B cell (primary cell): Measurements from ENCODE around the gene TMEM143. TPM values are rescaled to one million over a fixed set of nuclear protein-coding genes. Genes with fewer than 3 reads are reported as not detected.

Experiments used
- ATAC-seq: fragments of 200-7000 bp; cut with Tn5 transposase; one replicate; pipeline ENCODE4 v1.10.0; 2021; ENCODE audit warnings: low read depth, mild to moderate bottlenecking, moderate number of reproducible peaks, moderate library complexity
- CTCF ChIA-PET: fragments of 350-600 bp; sonication (Branson Sonifier 250); formaldehyde crosslinking; loops from one replicate; lab custom pipeline; 2021; ENCODE audit warnings: antibody characterized with exemption, inconsistent platforms; lab: Charles Lee
- POLR2A ChIA-PET: fragments of 350-600 bp; sonication (Branson Sonifier 250); formaldehyde crosslinking; loops from one replicate; lab custom pipeline; 2021; ENCODE audit warnings: antibody characterized with exemption; lab: Charles Lee
- DNase-seq: peaks from one replicate; pipeline ENCODE4 v3.0.0; 2013
- H2AFZ ChIP-seq: 2 replicates; pipeline ENCODE4 v1.6.1; 2012; ENCODE audit warnings: mild to moderate bottlenecking, low read depth, low read length; ENCODE audit not compliant: insufficient read depth, poor library complexity, severe bottlenecking
- H3K27ac ChIP-seq, 2 donors: 1 replicate in 1 of 2; 2 replicates in 1 of 2; pipeline ENCODE4 v1.5.1; 2012 to 2013; ENCODE audit warnings: low read length in 2 of 2, mild to moderate bottlenecking in 2 of 2, moderate library complexity in 1 of 2
- H3K27me3 ChIP-seq, 4 experiments: fragments of 200-600 bp in 1 of 4; sonication (generic) in 1 of 4; replicated peaks in 1 of 4; 1 replicate in 2 of 4; 2 replicates in 2 of 4; pipeline versions ENCODE4 v1.6.1 to v1.7.0; 2013 to 2016; ENCODE audit warnings: low read length in 3 of 4, mild to moderate bottlenecking in 2 of 4, mixed read lengths in 1 of 4, moderate library complexity in 1 of 4; ENCODE audit not compliant: insufficient read depth in 4 of 4, control insufficient read depth in 3 of 4; ENCODE audit errors: control extremely low read depth in 1 of 4
- H3K36me3 ChIP-seq, 2 experiments: replicated peaks in 1 of 2; 1 replicate in 1 of 2; 2 replicates in 1 of 2; pipeline versions ENCODE4 v1.6.1 to v1.7.1; 2013; ENCODE audit warnings: low read length in 1 of 2; ENCODE audit not compliant: insufficient read depth in 2 of 2, control insufficient read depth in 1 of 2; ENCODE audit errors: control extremely low read depth in 1 of 2, extremely low read depth in 1 of 2
- H3K4me1 ChIP-seq, 2 donors: fragments of 200-600 bp in 1 of 2; sonication (generic) in 1 of 2; 1 replicate in 1 of 2; 2 replicates in 1 of 2; pipeline versions ENCODE4 v1.5.1 to v1.6.1; 2013 to 2017; ENCODE audit warnings: low read length in 2 of 2; ENCODE audit not compliant: control insufficient read depth in 2 of 2, insufficient read depth in 2 of 2
- H3K4me2 ChIP-seq: replicated peaks from 2 replicates; pipeline ENCODE3; 2012; ENCODE audit warnings: mild to moderate bottlenecking, low read depth, low read length; ENCODE audit not compliant: poor library complexity, severe bottlenecking
- H3K4me3 ChIP-seq, 5 experiments: fragments of 200-600 bp in 1 of 5; sonication (generic) in 1 of 5; 1 replicate in 3 of 5; 2 replicates in 2 of 5; pipeline versions ENCODE4 v1.5.1 to v1.7.0; 2011 to 2016; ENCODE audit warnings: low read length in 4 of 5, mild to moderate bottlenecking in 4 of 5, low read depth in 2 of 5, control low read depth in 1 of 5, moderate library complexity in 1 of 5; ENCODE audit not compliant: insufficient read depth in 1 of 5; ENCODE audit errors: control extremely low read depth in 1 of 5, extremely low read depth in 1 of 5
- H3K79me2 ChIP-seq: fragments of 200-600 bp; sonication (generic); one replicate; pipeline ENCODE4 v1.6.0; 2016; ENCODE audit warnings: low read length; ENCODE audit not compliant: control insufficient read depth, insufficient read depth
- H3K9ac ChIP-seq: fragments of 200-600 bp; sonication (generic); 2 replicates; pipeline ENCODE4 v1.6.1; 2017; ENCODE audit warnings: mild to moderate bottlenecking, low read length, moderate library complexity
- H3K9me3 ChIP-seq, 3 donors: one replicate each; pipeline versions ENCODE4 v1.6.1 to v1.7.1; 2013; ENCODE audit warnings: low read length in 2 of 3; ENCODE audit not compliant: control insufficient read depth in 2 of 3, insufficient read depth in 1 of 3; ENCODE audit errors: control extremely low read depth in 1 of 3
- H4K20me1 ChIP-seq: 2 replicates; pipeline ENCODE4 v1.6.0; 2012; ENCODE audit warnings: mild to moderate bottlenecking, low read length; ENCODE audit not compliant: insufficient read depth, control insufficient read depth, poor library complexity, severe bottlenecking
- H3K27ac Mint-ChIP-seq: one replicate; pipeline ENCODE4 v1.8.0; 2021; ENCODE audit warnings: mixed read lengths
- H3K27me3 Mint-ChIP-seq: one replicate; pipeline ENCODE4 v1.8.0; 2021; ENCODE audit warnings: mixed read lengths
- H3K4me1 Mint-ChIP-seq: one replicate; pipeline ENCODE4 v1.8.0; 2021; ENCODE audit warnings: mixed read lengths
- H3K4me3 Mint-ChIP-seq: one replicate; pipeline ENCODE4 v1.8.0; 2021; ENCODE audit warnings: mixed read lengths
- H3K9me3 Mint-ChIP-seq: one replicate; pipeline ENCODE4 v1.8.0; 2022; ENCODE audit warnings: mixed read lengths; ENCODE audit not compliant: insufficient read depth
- EZH2 ChIP-seq: IDR thresholded peaks from 2 replicates; pipeline ENCODE4 v1.6.1; 2012; ENCODE audit warnings: borderline replicate concordance, low read depth, mild to moderate bottlenecking, moderate library complexity, low read length; ENCODE audit not compliant: insufficient read depth, poor library complexity, severe bottlenecking
- WGBS: methylation state at CpG from one replicate; pipeline ENCODE4 v1.1.5; 2013; ENCODE audit warnings: missing lambda C conversion rate; ENCODE audit not compliant: insufficient coverage; 5-methylcytosine and 5-hydroxymethylcytosine counted together
- intact Hi-C: fragments of 100-400 bp; cut with micrococcal nuclease; formaldehyde crosslinking; loops from one replicate; pipeline ENCODE4 v1.10.0; 2022
- polyA plus RNA-seq: library from polyadenylated mRNA; depleted of rRNA; stranded (reverse); fragments of >200 nt; gene quantifications from 2 replicates; pipeline ENCODE4 v1.2.3, GENCODE V29; 2012
- total RNA-seq, 2 donors: library from RNA; stranded (reverse); fragments of 120-200 nt in 1 of 2; gene quantifications; 1 replicate in 1 of 2; 2 replicates in 1 of 2; pipeline versions ENCODE4 v1.2.3 to v1.2.4, GENCODE V29; 2013 to 2022
- TF ChIP-seq, protein P1 (sequence below): fragments of 200-600 bp; IDR thresholded peaks from one replicate; pipeline ENCODE4 v1.8.0; 2022; ENCODE audit warnings: antibody characterized with exemption, mild to moderate bottlenecking

The TMEM143 gene
- total and polyA plus RNA-seq, 2 donors (not counting 1 experiment from before 2014, with no cell fraction given) = 30.0 to 34.3 TPM

DNA sequence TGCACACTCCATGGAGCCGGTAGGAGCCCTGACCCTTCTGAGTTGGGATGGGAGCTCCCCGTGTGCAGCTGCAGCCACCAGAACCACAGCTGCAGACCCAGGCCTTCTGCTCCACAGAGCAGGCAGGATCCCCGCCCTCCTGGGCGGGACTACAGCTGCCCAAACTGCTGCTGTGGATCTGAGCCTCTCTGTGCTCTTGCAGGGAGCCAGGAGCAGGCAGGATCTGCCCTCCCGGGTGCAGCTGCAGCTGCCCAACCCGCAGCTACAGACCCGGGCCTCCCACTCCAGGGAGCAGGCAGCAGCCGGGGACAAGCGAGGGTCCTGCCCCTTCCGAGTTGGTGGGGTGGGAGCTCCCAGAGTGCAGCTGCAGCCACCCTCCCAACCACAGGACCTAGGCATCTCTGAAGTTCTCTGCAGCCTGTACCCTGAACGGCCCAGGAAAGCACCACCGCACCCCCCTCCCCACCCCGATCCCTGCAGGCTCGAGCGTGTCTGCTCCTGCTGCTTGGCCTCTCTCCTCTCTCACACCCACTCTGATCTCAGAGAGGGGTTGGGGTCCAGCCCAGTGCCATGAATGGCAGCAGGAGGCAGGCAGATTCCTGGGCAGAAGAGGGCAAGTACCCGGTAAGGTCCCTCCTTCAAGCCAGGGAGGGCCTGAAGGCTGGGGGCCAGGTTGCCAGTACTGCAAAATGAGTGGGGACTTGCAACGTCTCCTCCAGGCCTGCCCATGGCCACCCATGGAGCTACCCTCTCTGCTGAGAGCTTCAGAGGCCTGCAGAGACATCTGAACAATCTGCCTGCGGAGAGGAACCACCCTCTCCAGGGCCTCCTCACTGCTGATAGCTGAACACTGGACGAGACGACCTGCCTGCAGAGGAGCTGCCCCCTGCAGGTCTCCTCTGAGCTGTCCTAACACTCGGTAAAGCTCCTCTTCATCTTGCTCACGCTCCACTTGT, 54.8 kb downstream of the TMEM143 start:
- H3K27me3 ChIP-seq = no peaks in the 10 kb centered on the region
- H2AFZ ChIP-seq = no peak overlapping the region
- ChIA-PET CTCF (interaction anchor here (0.6 to 1.2 kb wide), 5 partner anchors 8 to 1544 kb away, joined by 3 read pairs; no protein-coding TSS in a partner anchor), POLR2A (no interaction called here)
- no peaks in the 10 kb centered on the region for H3K36me3 ChIP-seq
- TF ChIP-seq, protein P1, sequence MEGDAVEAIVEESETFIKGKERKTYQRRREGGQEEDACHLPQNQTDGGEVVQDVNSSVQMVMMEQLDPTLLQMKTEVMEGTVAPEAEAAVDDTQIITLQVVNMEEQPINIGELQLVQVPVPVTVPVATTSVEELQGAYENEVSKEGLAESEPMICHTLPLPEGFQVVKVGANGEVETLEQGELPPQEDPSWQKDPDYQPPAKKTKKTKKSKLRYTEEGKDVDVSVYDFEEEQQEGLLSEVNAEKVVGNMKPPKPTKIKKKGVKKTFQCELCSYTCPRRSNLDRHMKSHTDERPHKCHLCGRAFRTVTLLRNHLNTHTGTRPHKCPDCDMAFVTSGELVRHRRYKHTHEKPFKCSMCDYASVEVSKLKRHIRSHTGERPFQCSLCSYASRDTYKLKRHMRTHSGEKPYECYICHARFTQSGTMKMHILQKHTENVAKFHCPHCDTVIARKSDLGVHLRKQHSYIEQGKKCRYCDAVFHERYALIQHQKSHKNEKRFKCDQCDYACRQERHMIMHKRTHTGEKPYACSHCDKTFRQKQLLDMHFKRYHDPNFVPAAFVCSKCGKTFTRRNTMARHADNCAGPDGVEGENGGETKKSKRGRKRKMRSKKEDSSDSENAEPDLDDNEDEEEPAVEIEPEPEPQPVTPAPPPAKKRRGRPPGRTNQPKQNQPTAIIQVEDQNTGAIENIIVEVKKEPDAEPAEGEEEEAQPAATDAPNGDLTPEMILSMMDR = no peak
- H3K4me1 ChIP-seq = no peaks in the 10 kb centered on the region
- peaks cover 13% of the 10 kb centered on the region for H3K27me3 Mint-ChIP-seq
- intact Hi-C loops = no loop called here
- no peaks in the 10 kb centered on the region for H3K9me3 Mint-ChIP-seq
- no peak for DNase-seq
- no peaks in the 10 kb centered on the region for H4K20me1 ChIP-seq
- H3K4me1 Mint-ChIP-seq = no peaks in the 10 kb centered on the region
- no peaks in the 10 kb centered on the region for H3K9me3 ChIP-seq
- H3K4me3 ChIP-seq = no peak overlapping the region
- H3K79me2 ChIP-seq = no peaks in the 10 kb centered on the region
- 64% methylated on average over 18 of the region's 22 CpGs for WGBS
- H3K9ac ChIP-seq = no peak overlapping the region
- ATAC-seq = no peak
- H3K27ac Mint-ChIP-seq = no peak overlapping the region
- no peak overlapping the region for H3K4me2 ChIP-seq
- H3K27ac ChIP-seq = no peak overlapping the region
- no peak overlapping the region for H3K4me3 Mint-ChIP-seq

DNA sequence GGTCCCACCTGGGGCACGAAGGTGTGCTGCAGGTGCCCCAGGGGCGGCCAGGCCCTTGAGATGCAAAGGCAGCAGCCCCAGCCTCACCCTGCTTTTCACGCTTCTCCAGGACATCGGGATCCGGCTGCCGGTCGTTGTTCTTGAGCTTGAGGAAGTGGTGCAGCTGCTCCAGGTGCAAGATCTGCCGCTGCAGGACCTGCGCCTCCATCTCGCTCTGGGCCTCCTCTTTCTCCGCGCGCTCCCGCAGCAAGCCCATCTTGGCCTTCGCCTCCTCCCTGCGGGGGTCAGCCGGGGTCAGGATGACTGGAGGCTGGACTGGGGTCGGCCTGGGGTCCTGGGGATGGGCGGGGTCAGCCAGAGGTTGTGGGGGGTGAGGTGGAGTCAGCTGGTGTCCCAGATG, 59.9 kb downstream of the TMEM143 start:
- TF ChIP-seq, protein P1 = no peak
- no peak for TF ChIP-seq EZH2
- peaks cover 9% of the 10 kb centered on the region for H3K27me3 Mint-ChIP-seq
- Histone ChIP-seq H3K4me1 (no peaks in the 10 kb centered on the region), H3K9me3 (no peaks in the 10 kb centered on the region), H3K4me2 (no peak overlapping the region), H2AFZ (no peak overlapping the region), H4K20me1 (no peaks in the 10 kb centered on the region), H3K36me3 (no peaks in the 10 kb centered on the region), H3K4me3 (no peak overlapping the region), H3K9ac (no peak overlapping the region), H3K27me3 (no peaks in the 10 kb centered on the region), H3K79me2 (no peaks in the 10 kb centered on the region), H3K27ac (no peak overlapping the region)
- intact Hi-C loops = no loop called here
- ChIA-PET POLR2A (no interaction called here), CTCF (no interaction called here)
- WGBS = 93% methylated on average over 18 of the region's 19 CpGs
- H3K9me3 Mint-ChIP-seq = no peaks in the 10 kb centered on the region
- no peak overlapping the region for H3K27ac Mint-ChIP-seq
- DNase-seq = no peak
- ATAC-seq = no peak
- H3K4me1 Mint-ChIP-seq = no peaks in the 10 kb centered on the region
- no peak overlapping the region for H3K4me3 Mint-ChIP-seq
